ENCODE measurements around the gene PODNL1.
"Not testable (repeated sequence)": the region's sequence is repeated elsewhere in the genome, so short reads cannot be mapped to it uniquely, and the experiment has no call there.

PODNL1 gene

DNA sequence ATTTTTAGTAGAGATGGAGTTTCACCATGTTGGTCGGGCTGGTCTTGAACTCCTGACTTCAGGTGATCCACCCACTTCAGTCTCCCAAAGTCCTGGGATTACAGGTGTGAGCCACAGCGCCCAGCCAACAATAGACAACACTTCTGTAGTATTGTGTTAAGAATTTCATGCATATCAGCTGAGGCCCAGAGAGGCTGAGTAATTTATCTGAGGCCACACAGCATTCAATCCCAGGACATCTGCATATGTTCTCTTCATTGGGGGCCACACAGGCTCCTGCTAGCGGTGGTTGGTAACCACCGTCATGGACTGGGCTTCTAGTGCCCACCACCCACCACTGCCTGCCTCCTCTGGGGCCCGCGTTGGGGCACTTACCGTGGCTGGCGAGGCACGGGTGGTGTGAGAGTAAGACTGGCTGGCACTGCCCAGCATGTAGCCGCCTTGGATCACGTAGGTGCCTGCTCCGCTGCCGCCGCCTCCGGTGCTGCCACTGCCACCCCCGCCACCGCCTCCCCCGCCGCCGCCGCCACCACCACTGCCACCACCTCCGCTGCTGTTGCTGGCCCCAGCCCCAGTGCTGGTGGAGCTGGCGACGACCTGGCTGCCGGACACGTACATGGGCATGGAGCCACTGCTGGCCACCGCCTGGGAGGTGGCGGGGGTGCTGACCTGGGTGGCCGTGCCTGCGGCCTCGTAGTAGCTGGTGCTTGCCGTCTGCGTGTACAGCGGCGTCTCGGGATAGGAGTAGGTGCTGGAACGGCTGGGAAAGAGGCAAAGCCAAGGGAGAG is 34.3 kb upstream of the PODNL1 start:
- no peak for DNase-seq

DNA sequence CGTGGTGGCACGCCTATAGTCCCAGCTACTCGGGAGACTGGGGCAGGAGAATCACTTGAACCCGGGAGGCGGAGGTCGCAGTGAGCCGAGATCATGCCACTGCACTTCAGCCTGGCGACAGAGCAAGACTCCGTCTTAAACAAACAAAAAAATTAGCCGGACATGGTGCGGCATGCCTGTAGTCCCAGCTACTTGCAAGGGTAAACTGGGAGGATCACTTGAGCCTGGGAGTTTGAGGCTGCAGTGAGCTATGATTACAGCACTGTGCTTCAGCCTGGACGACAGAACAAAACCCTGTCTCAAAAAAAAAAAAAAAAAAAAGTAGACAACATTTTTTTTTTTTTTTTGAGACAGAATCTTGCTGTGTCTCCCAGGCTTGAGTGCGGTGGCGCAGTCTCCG is 33.7 kb upstream of the PODNL1 start:
- DNase-seq = not testable (repeated sequence)

GRCh38 chr19:13969897-13970296 is 31.7 kb upstream of the PODNL1 start:
- DNase-seq = no peak

GRCh38 chr19:13968999-13969398 is 30.8 kb upstream of the PODNL1 start:
- DNase-seq = no peak

- no peak for DNase-seq
Observed at GRCh38 chr19:13968383-13968935, 30.2 kb upstream of the PODNL1 start.

GRCh38 chr19:13967206-13967605 is 29.0 kb upstream of the PODNL1 start:
- not testable (repeated sequence) for DNase-seq

DNA sequence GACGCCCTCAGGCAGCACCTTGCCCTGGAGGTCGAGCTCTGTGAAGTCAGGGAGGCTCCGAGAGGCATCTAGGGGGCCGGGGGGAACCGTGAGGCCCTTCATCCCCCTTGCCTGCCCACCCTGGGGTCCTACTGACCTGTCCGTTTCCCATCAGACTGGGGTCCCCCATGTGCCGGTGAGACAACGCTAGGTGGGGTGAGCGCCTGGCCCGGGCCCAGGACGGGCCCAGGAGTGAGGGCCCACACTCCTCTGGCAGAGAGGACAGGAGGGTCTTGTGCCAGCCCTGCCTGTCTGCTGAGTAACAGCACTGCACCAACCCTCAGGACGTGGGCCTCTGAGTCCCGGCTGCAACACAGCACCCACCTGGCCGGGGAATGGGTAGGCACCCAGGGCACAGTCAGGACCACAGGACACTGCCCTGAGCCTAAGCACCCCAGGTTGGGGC is 28.5 kb upstream of the PODNL1 start:
- no peak for DNase-seq

DNA sequence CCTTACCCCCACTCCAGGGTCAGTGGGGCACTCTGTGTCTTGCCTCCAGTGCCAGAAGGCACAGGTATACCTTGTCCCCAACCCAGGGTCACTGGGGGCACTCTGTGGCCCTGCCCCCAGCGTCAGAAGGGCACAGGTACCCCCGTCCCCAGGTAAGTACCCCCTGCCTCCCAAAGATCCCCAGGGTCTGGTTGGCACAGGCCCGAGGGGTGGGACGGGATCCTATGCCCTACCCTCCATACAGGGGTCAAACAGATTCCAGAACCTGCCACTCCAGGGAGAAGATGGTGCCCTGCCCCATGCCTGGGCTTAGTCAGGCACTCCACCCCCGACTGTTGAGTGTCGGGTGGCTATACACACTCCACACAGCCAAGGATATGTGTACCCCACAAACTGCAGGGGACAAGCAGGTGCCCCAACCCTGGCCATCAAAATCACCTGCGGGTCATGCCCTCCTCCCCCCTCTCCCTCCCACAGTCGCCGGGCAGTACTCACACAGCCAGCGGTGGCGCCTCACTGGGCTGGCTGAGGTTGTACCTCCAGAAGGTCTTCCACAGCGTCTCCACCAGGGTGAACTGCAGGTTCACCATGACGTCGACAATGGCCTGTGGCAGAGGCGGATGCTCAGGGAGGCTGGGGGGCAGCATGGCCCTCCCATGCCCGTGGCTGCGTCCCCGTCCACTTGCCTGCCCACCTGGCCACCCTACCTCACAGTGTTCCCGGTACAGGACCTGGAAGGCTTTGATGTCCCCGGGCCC is 27.9 kb upstream of the PODNL1 start:
- DNase-seq = no peak

DNA sequence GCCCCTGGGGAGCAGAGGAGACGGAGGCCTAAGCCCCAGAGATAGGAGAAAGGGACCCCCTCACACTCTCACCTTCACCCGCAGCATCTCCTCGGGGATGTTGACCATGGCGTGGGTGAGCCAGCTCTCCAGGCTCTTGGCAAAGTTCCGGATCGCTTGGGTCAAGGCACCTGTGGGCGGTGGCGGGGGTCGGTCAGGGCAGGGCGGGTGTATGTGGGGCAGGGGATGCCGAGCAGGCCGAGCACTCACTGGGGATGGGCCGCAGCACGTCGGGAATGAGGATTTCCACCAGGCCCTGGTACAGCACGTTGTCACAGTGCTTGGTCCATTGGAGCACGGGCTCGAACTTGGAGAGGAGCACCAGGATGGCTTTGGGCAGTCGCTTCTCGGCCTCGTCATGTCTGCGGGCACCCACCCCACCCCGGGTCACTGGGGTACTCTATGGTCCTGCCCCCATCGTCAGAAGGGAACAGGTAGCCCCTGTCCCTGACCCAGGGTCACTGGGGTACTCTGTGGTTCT is 27.2 kb upstream of the PODNL1 start:
- no peak for DNase-seq

DNA sequence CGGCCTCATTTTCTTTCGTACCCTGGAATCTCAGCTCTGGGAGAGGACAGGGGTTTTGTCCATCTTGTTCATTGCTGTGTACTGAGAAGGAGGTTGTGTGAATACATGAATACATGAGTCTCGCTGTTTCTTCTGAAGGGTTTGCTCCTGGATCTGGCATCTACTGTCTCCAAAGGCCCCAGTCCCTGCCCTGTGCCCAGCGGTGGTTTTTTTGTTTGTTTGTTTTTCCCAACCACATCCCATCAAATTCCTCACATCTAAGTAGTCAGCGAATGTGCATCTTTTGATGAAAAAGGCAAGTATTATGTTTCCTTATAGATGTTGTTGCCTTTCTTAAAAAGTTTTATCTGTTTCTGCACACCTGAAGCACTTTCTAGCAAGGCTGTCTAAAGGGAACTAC is 26.6 kb upstream of the PODNL1 start:
- no peak for DNase-seq

DNA sequence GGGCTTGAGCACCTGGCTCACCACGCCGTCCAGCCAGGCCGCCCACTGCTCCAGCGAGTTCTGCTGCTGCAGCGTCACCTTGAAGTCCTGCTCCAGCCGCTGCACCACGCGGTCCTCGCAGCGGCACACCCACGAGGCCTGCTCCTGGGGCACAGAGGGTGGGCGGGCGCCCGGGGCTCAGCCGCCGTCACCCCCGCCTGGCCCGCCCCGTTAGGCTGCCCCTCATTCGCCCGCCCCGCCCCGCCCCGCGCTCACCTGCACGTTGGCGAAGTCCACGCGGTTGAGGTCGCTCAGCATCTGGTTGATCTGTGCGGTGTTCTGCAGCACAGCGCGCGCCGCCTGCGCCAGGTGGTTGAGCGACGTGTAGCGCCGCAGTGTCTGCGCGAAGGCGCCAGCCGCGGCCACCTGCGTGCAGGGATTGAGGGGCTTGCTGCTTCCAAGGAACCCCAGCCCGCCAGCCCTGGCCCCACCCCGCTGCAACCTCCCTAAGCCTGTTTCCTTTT is 25.4 kb upstream of the PODNL1 start:
- no peak for DNase-seq

DNA sequence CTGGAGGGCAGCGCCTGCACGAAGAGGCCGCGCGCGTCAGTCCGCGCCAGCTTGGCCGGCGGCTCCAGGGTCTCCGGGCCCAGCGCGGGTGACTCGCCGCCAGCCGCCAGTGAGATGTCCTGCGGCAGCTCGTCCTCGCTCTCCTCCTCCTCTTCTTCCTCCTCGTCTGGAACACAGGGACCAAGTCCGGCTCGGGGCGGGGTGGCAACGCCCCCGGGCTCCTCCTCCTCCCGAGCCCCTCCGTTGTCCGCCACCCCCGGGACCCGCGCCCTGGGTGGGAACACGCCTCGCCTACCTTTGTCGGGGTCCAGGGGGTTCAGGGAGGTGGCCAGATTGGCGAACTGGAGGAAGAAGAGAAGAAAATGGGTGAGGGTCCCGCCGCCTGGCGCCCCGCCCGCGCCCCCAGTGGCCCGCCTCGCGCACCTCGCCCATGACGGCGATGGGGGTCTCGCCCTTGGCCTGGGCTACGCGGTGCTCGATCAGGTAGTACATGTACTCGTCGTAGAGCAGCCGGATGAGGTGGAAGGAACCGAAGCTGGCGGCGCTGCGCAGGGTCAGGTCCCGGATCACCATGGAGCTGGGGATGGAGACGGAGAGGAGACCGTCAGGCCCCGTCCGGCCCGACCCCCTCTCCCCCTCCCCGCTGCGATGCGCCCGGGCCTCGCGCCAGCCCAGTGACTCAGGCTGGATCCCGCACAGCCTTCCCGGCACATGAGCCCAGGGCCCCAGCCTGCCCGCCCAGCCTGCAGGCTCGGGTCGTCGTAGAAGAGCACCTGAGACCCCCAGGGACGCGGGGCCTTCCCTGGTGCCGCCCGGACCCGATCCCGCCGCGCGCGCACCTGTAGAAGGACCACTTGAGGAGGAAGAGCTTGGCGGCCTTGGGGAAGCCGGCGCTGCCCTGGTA is 24.7 kb upstream of the PODNL1 start:
- no peak for DNase-seq

DNA sequence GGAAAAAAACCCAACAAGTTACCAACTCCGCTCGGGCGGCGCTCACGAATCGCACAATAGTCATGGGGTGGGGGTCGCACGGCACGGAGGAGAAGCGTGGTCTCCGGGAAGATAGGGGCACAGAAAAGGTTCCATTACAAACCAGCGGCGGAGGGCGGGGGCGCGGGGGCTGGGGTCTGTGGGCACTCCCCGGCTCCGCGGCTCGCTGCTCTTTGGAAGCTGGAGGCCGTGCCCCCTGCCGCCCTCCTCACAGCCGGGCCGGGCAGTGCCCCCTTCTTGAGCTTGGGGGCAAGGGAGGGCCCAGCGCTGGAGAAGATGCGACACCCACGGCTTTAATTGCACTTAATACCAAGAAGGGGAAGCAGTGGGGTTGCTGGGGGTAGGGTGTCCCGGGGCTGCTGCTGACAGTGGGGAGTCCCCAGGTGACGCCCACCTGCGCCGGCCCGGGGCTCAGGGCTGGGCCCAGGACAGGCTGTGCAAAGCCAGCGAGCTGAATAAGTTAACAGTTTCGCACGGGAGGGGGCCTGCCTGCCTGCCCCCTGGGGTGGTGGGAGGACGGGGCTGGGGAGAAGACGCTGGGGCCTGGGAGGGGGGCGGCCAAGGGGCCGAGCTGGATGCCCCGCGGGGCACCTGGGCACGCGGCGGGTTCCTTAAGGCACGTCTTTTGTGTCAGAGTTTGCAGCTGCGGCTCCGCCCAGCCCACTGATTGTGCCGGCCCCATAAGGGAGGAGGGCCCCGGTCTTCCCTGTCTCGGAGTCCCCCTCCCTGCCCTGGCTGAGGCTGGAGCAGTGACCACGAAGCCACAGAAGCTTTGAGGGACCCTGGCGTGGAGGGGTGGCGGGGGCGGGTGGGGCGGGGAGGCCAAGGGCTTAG is 23.8 kb upstream of the PODNL1 start:
- DNase-seq = no peak

GRCh38 chr19:13960863-13961784 is 22.9 kb upstream of the PODNL1 start:
- no peak for DNase-seq

DNA sequence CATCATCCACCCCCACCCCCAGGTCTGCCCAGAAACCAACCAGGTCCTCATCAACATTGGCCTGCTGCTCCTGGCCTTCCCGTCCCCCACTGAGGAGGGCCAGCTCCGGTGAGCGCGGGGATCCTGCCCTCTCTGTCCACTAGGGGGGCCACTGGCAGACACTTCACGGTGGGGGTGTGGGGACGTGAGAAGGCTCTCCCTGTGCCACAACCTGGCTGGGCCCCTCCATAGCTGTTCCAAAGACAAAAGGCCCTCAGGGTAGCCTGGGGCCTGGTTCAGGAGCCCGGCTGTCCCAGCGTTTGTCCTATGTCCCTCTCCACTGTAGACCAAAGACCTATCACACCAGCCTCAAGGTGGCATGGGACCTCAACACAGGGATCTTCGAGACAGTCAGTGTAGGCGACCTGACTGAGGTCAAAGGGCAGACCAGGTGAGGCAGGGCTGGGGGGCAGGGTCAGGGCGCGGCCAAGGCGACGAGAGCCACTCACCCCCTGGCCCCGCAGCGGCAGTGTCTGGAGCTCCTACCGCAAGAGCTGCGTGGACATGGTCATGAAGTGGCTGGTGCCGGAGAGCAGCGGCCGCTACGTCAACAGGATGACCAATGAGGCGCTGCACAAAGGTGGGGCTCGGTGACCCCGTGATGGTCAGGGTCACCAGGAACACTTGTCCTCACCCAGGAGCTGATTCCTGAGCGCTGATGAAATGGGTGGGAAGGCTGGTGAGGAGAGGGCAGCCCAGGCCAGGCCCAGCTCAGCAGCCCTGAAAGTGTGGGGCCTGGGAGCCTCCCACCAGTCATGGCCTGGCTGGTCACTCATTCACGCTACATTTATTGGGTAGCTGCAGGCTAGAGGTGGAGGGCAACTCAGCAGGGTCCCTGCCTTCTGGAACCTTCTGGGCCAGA is 22.0 kb upstream of the PODNL1 start:
- DNase-seq = no peak

DNA sequence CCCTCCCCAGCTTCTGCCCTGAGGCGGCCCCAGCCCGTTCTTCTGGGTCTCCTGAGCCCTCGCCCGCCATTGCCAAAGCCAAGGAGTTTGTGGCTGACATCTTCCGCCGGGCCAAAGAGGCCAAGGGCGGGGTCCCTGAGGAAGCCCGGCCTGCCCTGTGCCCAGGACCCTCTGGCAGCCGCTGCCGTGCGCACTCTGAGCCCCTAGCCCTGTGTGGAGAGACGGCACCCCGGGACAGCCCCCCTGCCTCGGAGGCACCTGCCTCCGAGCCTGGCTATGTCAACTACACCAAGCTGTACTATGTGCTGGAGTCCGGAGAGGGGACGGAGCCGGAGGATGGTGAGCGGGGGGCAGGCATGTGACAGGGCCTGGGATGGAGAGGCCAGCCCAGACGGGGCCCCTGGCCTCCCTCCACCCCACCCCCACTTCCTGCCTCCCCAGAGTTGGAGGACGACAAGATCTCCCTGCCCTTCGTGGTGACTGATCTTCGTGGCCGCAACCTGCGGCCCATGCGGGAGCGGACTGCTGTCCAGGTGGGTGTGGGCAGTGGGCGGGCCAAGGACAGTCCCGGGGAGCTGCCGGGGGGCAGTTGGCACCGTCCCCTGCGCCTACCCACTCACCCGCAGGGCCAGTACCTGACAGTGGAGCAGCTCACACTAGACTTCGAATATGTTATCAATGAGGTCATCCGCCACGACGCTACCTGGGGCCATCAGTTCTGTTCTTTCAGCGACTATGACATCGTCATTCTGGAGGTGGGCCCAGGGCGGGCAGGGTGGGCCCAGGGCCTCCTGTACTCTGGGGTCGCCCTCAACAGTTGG is 21.1 kb upstream of the PODNL1 start:
- no peak for DNase-seq

GRCh38 chr19:13958043-13958442 is 19.8 kb upstream of the PODNL1 start:
- DNase-seq = no peak

- DNase-seq = no peak
Observed at GRCh38 chr19:13957051-13957450, 18.8 kb upstream of the PODNL1 start.
